ENCODE measurements around the gene VPS52. TPM values are rescaled to one million over a fixed set of nuclear protein-coding genes. Genes with fewer than 3 reads are reported as not detected.
A peak's percentile ranks its signal among the peaks of the same experiment; 100 is the strongest.

VPS52 gene
- total and polyA plus RNA-seq, 2 donors (not counting 1 experiment from before 2014, with no cell fraction given): 100 to 144 TPM

DNA sequence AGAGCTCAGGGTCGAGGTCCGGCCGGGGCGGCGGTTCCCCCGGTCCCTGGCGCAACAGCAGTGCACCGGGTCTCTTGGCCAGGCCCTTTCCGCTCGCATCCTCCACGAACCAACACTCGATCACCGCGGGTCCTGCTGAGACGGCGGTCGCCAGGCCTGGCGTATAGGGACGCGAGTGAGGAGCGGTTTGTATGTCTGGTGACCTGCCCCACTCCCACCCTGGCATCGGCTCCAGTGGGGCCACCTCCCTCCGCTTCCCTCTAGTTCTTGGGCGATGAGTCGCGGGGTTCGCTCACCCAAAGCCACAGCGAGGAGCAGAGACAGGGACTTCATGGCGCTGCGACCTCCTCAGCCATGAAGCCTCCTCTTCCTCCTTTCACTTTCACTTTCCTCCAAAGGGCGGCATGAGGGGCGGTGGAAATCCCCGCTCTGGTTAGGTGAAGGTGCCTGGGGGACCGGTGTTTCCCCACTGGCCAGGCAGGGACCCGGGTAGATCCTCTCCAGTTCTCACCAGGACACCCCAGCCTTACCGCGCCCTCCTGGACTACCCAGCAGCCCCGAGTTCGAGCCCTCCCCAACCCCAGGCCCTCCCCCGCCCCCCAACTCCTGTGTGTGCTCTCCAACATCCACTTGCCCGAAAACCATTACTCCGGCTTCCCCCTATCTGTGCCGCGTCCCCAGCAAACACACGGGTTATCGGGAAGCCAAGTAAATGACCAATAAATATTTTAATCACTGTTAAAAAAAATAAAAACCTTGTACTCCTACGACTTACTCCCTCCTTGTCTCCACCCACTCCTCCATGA is 42.2 kb upstream of the VPS52 start, which contains the start of gene TAPBP:
Gene TAPBP (minus strand): TSS at position 370 of the 806 bp plus-strand sequence. CDS start 37 bp downstream, at position 333.
- H3K9ac ChIP-seq (ENCODE audit: low read length): peak within 1 kb of the TSS; percentile 100
- H3K27ac Mint-ChIP-seq: peak within 1 kb of the TSS; percentile 98
- H3K27ac ChIP-seq (ENCODE audit: low read length in 2 of 2): peak within 1 kb of the TSS; percentile 97 to 100
- no peak for TF ChIP-seq EZH2 (IDR thresholded peaks at IDR 0.05; ENCODE audit: borderline replicate concordance, insufficient read depth, low read depth, low read length, poor library complexity, severe bottlenecking)
- TF ChIP-seq, protein P1, sequence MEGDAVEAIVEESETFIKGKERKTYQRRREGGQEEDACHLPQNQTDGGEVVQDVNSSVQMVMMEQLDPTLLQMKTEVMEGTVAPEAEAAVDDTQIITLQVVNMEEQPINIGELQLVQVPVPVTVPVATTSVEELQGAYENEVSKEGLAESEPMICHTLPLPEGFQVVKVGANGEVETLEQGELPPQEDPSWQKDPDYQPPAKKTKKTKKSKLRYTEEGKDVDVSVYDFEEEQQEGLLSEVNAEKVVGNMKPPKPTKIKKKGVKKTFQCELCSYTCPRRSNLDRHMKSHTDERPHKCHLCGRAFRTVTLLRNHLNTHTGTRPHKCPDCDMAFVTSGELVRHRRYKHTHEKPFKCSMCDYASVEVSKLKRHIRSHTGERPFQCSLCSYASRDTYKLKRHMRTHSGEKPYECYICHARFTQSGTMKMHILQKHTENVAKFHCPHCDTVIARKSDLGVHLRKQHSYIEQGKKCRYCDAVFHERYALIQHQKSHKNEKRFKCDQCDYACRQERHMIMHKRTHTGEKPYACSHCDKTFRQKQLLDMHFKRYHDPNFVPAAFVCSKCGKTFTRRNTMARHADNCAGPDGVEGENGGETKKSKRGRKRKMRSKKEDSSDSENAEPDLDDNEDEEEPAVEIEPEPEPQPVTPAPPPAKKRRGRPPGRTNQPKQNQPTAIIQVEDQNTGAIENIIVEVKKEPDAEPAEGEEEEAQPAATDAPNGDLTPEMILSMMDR (IDR thresholded peaks at IDR 0.05): no peak
- intact Hi-C loops (cut with micrococcal nuclease): loop anchor here (1.0 to 5.0 kb wide), 5 partner anchors 10 to 113 kb away; no protein-coding TSS in a partner anchor
- H3K4me2 ChIP-seq (replicated peaks; ENCODE audit: low read depth, low read length, poor library complexity, severe bottlenecking): peak within 1 kb of the TSS; percentile 99
- H3K9me3 ChIP-seq (ENCODE audit: control extremely low read depth in 1 of 3, control insufficient read depth in 2 of 3, insufficient read depth in 1 of 3, low read length in 2 of 3): no peaks in the 10 kb centered on the region
- DNase-seq: peak; percentile 97
- peaks cover 43% of the 10 kb centered on the region for H4K20me1 ChIP-seq (ENCODE audit: control insufficient read depth, insufficient read depth, low read length, poor library complexity, severe bottlenecking)
- ChIA-PET POLR2A (interaction anchor here (0.6 to 4.2 kb wide), 10 partner anchors 13 to 140 kb away, joined by 3 to 40 read pairs (median 6); partner anchors contain the start of genes B3GALT4, CUTA, PFDN6 and RGL2), CTCF (interaction anchor here (1.1 to 5.7 kb wide), 8 partner anchors 10 to 476 kb away, joined by 3 to 54 read pairs (median 7); partner anchors contain the start of genes B3GALT4, RGL2 and TAP2)
- H3K36me3 ChIP-seq (replicated peaks in 1 of 2; ENCODE audit: control extremely low read depth in 1 of 2, control insufficient read depth in 1 of 2, extremely low read depth in 1 of 2, insufficient read depth in 2 of 2, low read length in 1 of 2): peaks cover 0 to 45% of the 10 kb centered on the region in 2 experiments
- peaks cover 90% of the 10 kb centered on the region for H3K79me2 ChIP-seq (ENCODE audit: control insufficient read depth, insufficient read depth, low read length)
- H3K4me1 Mint-ChIP-seq: peaks cover 66% of the 10 kb centered on the region
- H3K4me1 ChIP-seq (ENCODE audit: control insufficient read depth in 2 of 2, insufficient read depth in 2 of 2, low read length in 2 of 2): peaks cover 47 to 69% of the 10 kb centered on the region in 2 donors
- H3K9me3 Mint-ChIP-seq (ENCODE audit: insufficient read depth): no peaks in the 10 kb centered on the region
- no peaks in the 10 kb centered on the region for H3K27me3 Mint-ChIP-seq
- WGBS (ENCODE audit: insufficient coverage): 0% methylated on average over 35 of the region's 47 CpGs
- no peaks in the 10 kb centered on the region for H3K27me3 ChIP-seq (replicated peaks in 1 of 4; ENCODE audit: control extremely low read depth in 1 of 4, control insufficient read depth in 3 of 4, insufficient read depth in 4 of 4, low read length in 3 of 4)
- peak within 1 kb of the TSS; percentile 41 for H2AFZ ChIP-seq (ENCODE audit: insufficient read depth, low read depth, low read length, poor library complexity, severe bottlenecking)
- H3K4me3 ChIP-seq (ENCODE audit: control extremely low read depth in 1 of 5, extremely low read depth in 1 of 5, insufficient read depth in 1 of 5, low read depth in 2 of 5, low read length in 4 of 5): peak within 1 kb of the TSS; percentile 74 to 100 (median 97)
- peak; percentile 54 for ATAC-seq (ENCODE audit: low read depth)
- peak within 1 kb of the TSS; percentile 100 for H3K4me3 Mint-ChIP-seq

All from B cell (primary cell).